Bronchial epithelial cell (primary cell): ENCODE results near the gene NID2. TPM values are rescaled to one million over a fixed set of nuclear protein-coding genes. Genes with fewer than 3 reads are reported as not detected.

ENCODE experiments used
- DNase-seq: peaks from one replicate; pipeline ENCODE4 v3.0.0-alpha.2; 2010; ENCODE audit warnings: low read depth
- FAIRE-seq: peaks from 2 replicates; lab custom pipeline; 2011; peaks lifted over from hg19 to GRCh38; lab: Jason Lieb, UNC
- H3K27me3 ChIP-seq: 2 replicates; pipeline ENCODE4 v1.5.1; 2011; ENCODE audit warnings: low read length; ENCODE audit not compliant: control insufficient read depth, insufficient read depth
- H3K36me3 ChIP-seq: 2 replicates; pipeline ENCODE4 v1.5.1; 2011; ENCODE audit warnings: low read length; ENCODE audit not compliant: control insufficient read depth, insufficient read depth
- H3K4me3 ChIP-seq: 2 replicates; pipeline ENCODE4 v1.5.1; 2011; ENCODE audit warnings: mild to moderate bottlenecking, low read depth, low read length, control low read depth
- CTCF ChIP-seq: IDR thresholded peaks from 2 replicates; pipeline ENCODE4 v1.5.1; 2011; ENCODE audit warnings: mild to moderate bottlenecking, moderate library complexity, low read length, control low read depth, inconsistent platforms; ENCODE audit not compliant: insufficient read depth, severe bottlenecking
- total RNA-seq: library from RNA; depleted of rRNA; stranded (reverse); fragments of >200 nt; gene quantifications from 2 replicates; pipeline ENCODE4 v1.2.1, GENCODE V29; 2014

NID2 gene
- total RNA-seq, 1 donor from 2014 or later = 3.9 TPM

- TF ChIP-seq CTCF = no peak
- H3K36me3 ChIP-seq = no peaks in the 10 kb centered on the region
- no peak overlapping the region for H3K4me3 ChIP-seq
- DNase-seq (no peak), FAIRE-seq (no peak)
- H3K27me3 ChIP-seq = no peaks in the 10 kb centered on the region
Measured at GRCh38 chr14:52046376-52046917, 22.4 kb downstream of the NID2 start.

- FAIRE-seq (no peak), DNase-seq (peak; percentile 87)
- Histone ChIP-seq H3K27me3 (no peaks in the 10 kb centered on the region), H3K36me3 (no peaks in the 10 kb centered on the region), H3K4me3 (no peak overlapping the region)
- TF ChIP-seq CTCF = no peak
Measured at GRCh38 chr14:52044791-52045522, 23.9 kb downstream of the NID2 start.

GRCh38 chr14:52043690-52044089, 25.2 kb downstream of the NID2 start:
- Histone ChIP-seq H3K27me3 (no peaks in the 10 kb centered on the region), H3K4me3 (no peak overlapping the region), H3K36me3 (no peaks in the 10 kb centered on the region)
- TF ChIP-seq CTCF = peak; percentile 76
- peak; percentile 33 for DNase-seq
- FAIRE-seq = no peak

- no peak for FAIRE-seq
- no peaks in the 10 kb centered on the region for H3K27me3 ChIP-seq
- TF ChIP-seq CTCF = no peak
- no peak overlapping the region for H3K4me3 ChIP-seq
- no peak for DNase-seq
- H3K36me3 ChIP-seq = no peaks in the 10 kb centered on the region
Measured at GRCh38 chr14:52042371-52043289, 26.2 kb downstream of the NID2 start.

- TF ChIP-seq CTCF = no peak
- no peak for DNase-seq
- Histone ChIP-seq H3K4me3 (no peak overlapping the region), H3K36me3 (no peaks in the 10 kb centered on the region), H3K27me3 (no peaks in the 10 kb centered on the region)
- FAIRE-seq = no peak
Measured at GRCh38 chr14:52040598-52040997, 28.3 kb downstream of the NID2 start.
